Esophagus muscularis mucosa (tissue), 4 donors: Measurements from ENCODE around the gene KRTAP2-2. TPM values are rescaled to one million over a fixed set of nuclear protein-coding genes. Genes with fewer than 3 reads are reported as not detected.
"Not testable (repeated sequence)": the region's sequence is repeated elsewhere in the genome, so short reads cannot be mapped to it uniquely, and the experiment has no call there.

Source experiments
- DNase-seq: peaks from one replicate; pipeline ENCODE4 v3.0.0-alpha.2; 2017; ENCODE audit errors: extremely low spot score
- H3K27ac ChIP-seq, 4 donors: fragments of 200-600 bp; sonication (generic); replicated peaks in 1 of 4; 1 replicate in 3 of 4; 2 replicates in 1 of 4; pipeline ENCODE4 v1.5.1; 2016 to 2019; ENCODE audit warnings: mild to moderate bottlenecking in 1 of 4
- H3K27me3 ChIP-seq, 4 donors: fragments of 200-600 bp; sonication (generic); one replicate each; pipeline versions ENCODE4 v1.5.1 to v1.6.0; 2016 to 2019
- H3K36me3 ChIP-seq, 4 donors: fragments of 200-600 bp; sonication (generic); one replicate each; pipeline ENCODE4 v1.5.1; 2016 to 2019
- H3K4me1 ChIP-seq, 4 donors: fragments of 200-600 bp; sonication (generic); one replicate each; pipeline ENCODE4 v1.5.1; 2016 to 2019
- H3K4me3 ChIP-seq, 4 donors: fragments of 200-600 bp; sonication (generic); 1 replicate in 2 of 4; 2 replicates in 2 of 4; pipeline ENCODE4 v1.5.1; 2016 to 2019; ENCODE audit warnings: mild to moderate bottlenecking in 4 of 4, moderate library complexity in 1 of 4
- H3K9me3 ChIP-seq, 4 donors: fragments of 200-600 bp; sonication (generic); 1 replicate in 3 of 4; 2 replicates in 1 of 4; pipeline ENCODE4 v1.5.1; 2016 to 2019
- EP300 ChIP-seq: sonication (generic); formaldehyde crosslinking; IDR thresholded peaks from one replicate; pipeline ENCODE4 v1.6.1; 2017; ENCODE audit warnings: antibody characterized with exemption
- POLR2A ChIP-seq: fragments of 450-650 bp; IDR thresholded peaks from one replicate; pipeline ENCODE4 v1.6.1; 2017; ENCODE audit warnings: antibody characterized with exemption, moderate library complexity, mild to moderate bottlenecking, low read depth
- POLR2AphosphoS5 ChIP-seq, 2 donors: sonication (generic); formaldehyde crosslinking; IDR thresholded peaks; one replicate each; pipeline ENCODE4 v1.6.1; 2017; ENCODE audit warnings: antibody characterized with exemption in 2 of 2
- WGBS: methylation state at CpG from one replicate; pipeline ENCODE4 v1.1.5; 2018; 5-methylcytosine and 5-hydroxymethylcytosine counted together
- intact Hi-C: fragments of 100-400 bp; cut with DNase I; formaldehyde crosslinking; loops from one replicate; pipeline ENCODE4 v1.15.1; 2023
- total RNA-seq, 4 donors: library from RNA; depleted of rRNA; stranded (reverse); fragments of >200 nt; gene quantifications; one replicate each; pipeline versions ENCODE4 v1.1.0 to v1.2.1, GENCODE V29; 2016
- TF ChIP-seq, protein P1 (sequence below), 3 experiments: fragments of 200-600 bp in 2 of 3; fragments of 450-650 bp in 1 of 3; sonication (generic) in 2 of 3; IDR thresholded peaks; one replicate each; pipeline ENCODE4 v1.5.1; 2017 to 2019; ENCODE audit warnings: antibody characterized with exemption in 3 of 3, mild to moderate bottlenecking in 2 of 3, moderate library complexity in 1 of 3

KRTAP2-2 gene
- total RNA-seq, 4 donors from 2014 or later, result not detected

DNA sequence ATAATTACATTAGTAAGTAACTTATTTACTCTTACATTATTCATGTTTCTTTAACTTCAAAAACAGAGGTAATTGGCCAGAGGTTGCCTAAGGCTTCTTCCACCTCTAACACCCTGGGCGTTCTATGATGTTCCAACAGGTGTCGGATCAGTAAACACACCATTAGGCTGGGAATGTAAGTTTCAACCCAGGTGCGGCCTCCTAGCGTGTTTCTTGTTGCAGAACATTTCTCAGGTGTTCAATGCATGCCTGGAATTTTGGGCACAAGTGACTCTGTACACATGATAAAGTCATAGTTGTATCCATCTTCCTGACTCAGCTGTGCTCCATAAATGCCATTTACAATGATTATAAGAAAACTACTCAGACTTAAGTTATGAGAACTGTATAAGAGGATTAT is 1.0 kb downstream of the KRTAP2-2 start:
- Histone ChIP-seq H3K4me3 (no peak overlapping the region), H3K4me1 (no peaks in the 10 kb centered on the region), H3K36me3 (no peaks in the 10 kb centered on the region), H3K9me3 (peaks cover 0 to 5% (median 0%) of the 10 kb centered on the region in 4 donors), H3K27me3 (peaks cover 0 to 23% (median 0%) of the 10 kb centered on the region in 4 donors), H3K27ac (no peak overlapping the region)
- no peak for DNase-seq
- intact Hi-C loops, result no loop called here
- WGBS, result 89% methylated on average over 4 of the region's 4 CpGs
- TF ChIP-seq POLR2A (no peak), EP300 (no peak), POLR2AphosphoS5 (IDR thresholded peaks at IDR 0.05) (no peak)
- TF ChIP-seq, protein P1, sequence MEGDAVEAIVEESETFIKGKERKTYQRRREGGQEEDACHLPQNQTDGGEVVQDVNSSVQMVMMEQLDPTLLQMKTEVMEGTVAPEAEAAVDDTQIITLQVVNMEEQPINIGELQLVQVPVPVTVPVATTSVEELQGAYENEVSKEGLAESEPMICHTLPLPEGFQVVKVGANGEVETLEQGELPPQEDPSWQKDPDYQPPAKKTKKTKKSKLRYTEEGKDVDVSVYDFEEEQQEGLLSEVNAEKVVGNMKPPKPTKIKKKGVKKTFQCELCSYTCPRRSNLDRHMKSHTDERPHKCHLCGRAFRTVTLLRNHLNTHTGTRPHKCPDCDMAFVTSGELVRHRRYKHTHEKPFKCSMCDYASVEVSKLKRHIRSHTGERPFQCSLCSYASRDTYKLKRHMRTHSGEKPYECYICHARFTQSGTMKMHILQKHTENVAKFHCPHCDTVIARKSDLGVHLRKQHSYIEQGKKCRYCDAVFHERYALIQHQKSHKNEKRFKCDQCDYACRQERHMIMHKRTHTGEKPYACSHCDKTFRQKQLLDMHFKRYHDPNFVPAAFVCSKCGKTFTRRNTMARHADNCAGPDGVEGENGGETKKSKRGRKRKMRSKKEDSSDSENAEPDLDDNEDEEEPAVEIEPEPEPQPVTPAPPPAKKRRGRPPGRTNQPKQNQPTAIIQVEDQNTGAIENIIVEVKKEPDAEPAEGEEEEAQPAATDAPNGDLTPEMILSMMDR (IDR thresholded peaks at IDR 0.05), result no peak

DNA sequence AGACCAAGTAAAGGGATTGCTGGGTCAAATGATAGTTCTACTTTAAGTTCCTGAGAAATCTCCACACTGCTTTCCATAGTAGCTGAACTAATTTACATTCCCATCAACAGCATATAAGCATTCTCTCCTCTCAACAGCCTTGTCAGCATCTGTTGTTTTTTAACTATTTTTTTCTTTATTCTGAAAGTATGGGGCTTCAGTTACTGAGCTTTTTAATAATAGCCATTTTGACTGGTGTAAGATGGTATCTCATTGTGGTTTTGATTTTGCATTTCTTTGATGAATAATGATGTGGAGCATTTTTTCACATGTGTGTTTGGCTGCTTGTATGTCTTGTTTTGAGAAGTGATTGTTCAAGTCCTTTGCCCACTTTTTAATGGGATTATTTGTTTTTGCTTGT is 2.5 kb downstream of the KRTAP2-2 start:
- peaks cover 0 to 22% (median 0%) of the 10 kb centered on the region in 4 donors for H3K27me3 ChIP-seq
- TF ChIP-seq EP300, result no peak
- TF ChIP-seq, protein P1 (IDR thresholded peaks at IDR 0.05), result no peak
- no peak for TF ChIP-seq POLR2A
- no peak for TF ChIP-seq POLR2AphosphoS5 (IDR thresholded peaks at IDR 0.05)
- no peak overlapping the region for H3K27ac ChIP-seq

GRCh38 chr17:41049110-41049509 is 5.9 kb downstream of the KRTAP2-2 start:
- 66% methylated on average over 2 of the region's 2 CpGs for WGBS
- Histone ChIP-seq H3K36me3 (no peaks in the 10 kb centered on the region), H3K4me3 (no peak overlapping the region), H3K27ac (no peak overlapping the region), H3K9me3 (no peaks in the 10 kb centered on the region), H3K27me3 (peaks cover 0 to 29% (median 0%) of the 10 kb centered on the region in 4 donors), H3K4me1 (no peaks in the 10 kb centered on the region)
- no peak for TF ChIP-seq POLR2A
- TF ChIP-seq, protein P1 (IDR thresholded peaks at IDR 0.05), result no peak
- no peak for TF ChIP-seq POLR2AphosphoS5 (IDR thresholded peaks at IDR 0.05)
- TF ChIP-seq EP300, result no peak
- no peak for DNase-seq
- intact Hi-C loops, result no loop called here

More for the DNA sequence above, 2.5 kb downstream of the KRTAP2-2 start:
- Histone ChIP-seq H3K36me3 (no peaks in the 10 kb centered on the region), H3K9me3 (peaks cover 0 to 3% (median 0%) of the 10 kb centered on the region in 4 donors), H3K4me1 (no peaks in the 10 kb centered on the region), H3K4me3 (no peak overlapping the region)
- no peak for DNase-seq
- intact Hi-C loops, result no loop called here

- no peak overlapping the region for H3K4me3 ChIP-seq
- no peaks in the 10 kb centered on the region for H3K9me3 ChIP-seq
- no peaks in the 10 kb centered on the region for H3K36me3 ChIP-seq
- H3K27ac ChIP-seq, result no peak overlapping the region
- WGBS, result 77% methylated on average over 7 of the region's 7 CpGs
- peaks cover 0 to 29% (median 0%) of the 10 kb centered on the region in 4 donors for H3K27me3 ChIP-seq
- intact Hi-C loops, result no loop called here
- no peak for DNase-seq
- no peaks in the 10 kb centered on the region for H3K4me1 ChIP-seq
- TF ChIP-seq, protein P1 (IDR thresholded peaks at IDR 0.05), result no peak
- no peak for TF ChIP-seq EP300
- TF ChIP-seq POLR2AphosphoS5 (IDR thresholded peaks at IDR 0.05), result no peak
- TF ChIP-seq POLR2A, result no peak
These were observed 6.6 kb downstream of the KRTAP2-2 start for GRCh38 chr17:41048441-41048840.

DNA sequence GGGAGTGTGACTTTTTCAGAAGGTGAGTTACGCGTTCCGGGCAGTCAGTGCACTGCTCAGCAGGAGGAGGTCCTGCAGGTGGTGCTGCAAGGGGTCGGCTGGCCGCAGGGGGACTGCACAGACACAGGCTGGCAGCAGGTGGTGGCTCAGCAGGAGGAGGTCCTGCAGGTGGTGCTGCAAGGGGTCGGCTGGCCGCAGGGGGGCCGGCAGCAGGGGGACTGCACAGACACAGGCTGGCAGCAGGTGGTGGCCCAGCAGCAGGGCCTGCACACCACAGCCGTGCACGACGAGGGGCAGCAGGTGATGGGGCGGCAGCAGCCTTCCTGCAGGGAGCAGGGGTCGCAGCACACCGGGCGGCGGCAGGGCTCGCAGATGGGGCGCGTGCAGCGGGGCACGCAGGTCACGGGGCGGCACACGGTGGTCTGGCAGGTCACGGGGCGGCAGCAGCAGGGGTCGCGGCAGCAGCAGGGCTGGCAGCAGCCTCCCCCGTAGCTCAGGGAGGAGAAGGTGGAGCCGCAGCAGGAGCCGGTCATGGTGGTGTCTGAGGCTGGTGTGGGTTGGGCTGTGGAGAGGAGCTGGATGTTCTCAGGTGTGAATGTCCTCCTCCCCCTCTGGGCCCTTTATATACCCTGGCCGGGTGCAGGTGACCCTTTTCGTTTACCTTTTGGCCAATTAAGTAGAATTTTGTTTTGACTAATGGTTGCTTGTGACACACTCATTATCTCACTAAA is 8.1 kb downstream of the KRTAP2-2 start, which contains the start of gene KRTAP2-1:
Gene KRTAP2-1 (minus strand): TSS at position 582 of the 731 bp plus-strand sequence. CDS start 49 bp downstream, at position 533.
- WGBS, result 64% methylated on average over 6 of the region's 33 CpGs
- DNase-seq, H3K4me1 ChIP-seq, intact Hi-C loops, H3K4me3 ChIP-seq, H3K9me3 ChIP-seq, H3K27ac ChIP-seq, H3K36me3 ChIP-seq: not testable (repeated sequence)
- H3K27me3 ChIP-seq, result peaks cover 0 to 29% (median 0%) of the 10 kb centered on the region in 4 donors
